Choroid plexus epithelial cell (primary cell): ENCODE data around the gene PNPLA6.

Experiments used
- DNase-seq: peaks from one replicate; pipeline ENCODE4 v3.0.0-alpha.2; 2010; ENCODE audit warnings: low read depth
- H3K4me3 ChIP-seq: 2 replicates; pipeline ENCODE4 v1.5.1; 2011; ENCODE audit warnings: low read depth, mild to moderate bottlenecking, control low read depth, low read length, moderate library complexity
- TF ChIP-seq, protein P1 (sequence below): conservative IDR thresholded peaks from 2 replicates; pipeline ENCODE4 v1.5.1; 2011; ENCODE audit warnings: low read depth, mild to moderate bottlenecking, control low read depth, inconsistent platforms, low read length, moderate library complexity

PNPLA6 gene

DNA sequence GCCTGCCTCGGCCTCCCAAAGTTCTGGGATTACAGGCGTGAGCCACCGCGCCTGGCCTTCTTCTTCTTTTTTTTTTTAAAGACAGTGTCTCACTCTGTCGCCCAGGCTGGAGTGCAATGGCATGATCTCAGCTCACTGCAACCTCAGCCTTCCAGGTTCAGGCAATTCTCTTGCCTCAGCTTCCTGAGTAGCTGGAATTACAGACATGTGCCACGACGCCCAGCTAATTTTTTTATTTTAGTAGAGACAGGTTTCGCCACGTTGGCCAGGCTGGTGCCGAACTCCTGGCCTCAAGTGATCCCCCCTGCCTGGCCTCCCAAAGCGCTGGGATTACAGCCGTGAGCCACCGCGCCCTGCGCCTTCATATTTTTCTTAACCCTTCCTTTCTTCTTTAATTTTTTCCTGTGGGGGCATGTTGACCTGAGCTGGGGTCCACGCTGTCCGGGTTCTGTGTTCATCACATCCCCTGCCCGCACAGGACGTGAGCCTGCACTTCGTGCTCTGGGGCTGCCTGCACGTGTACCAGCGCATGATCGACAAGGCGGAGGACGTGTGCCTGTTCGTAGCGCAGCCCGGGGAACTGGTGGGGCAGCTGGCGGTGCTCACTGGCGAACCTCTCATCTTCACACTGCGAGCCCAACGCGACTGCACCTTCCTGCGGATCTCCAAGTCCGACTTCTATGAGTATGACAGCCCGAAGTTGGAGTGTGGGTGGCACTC is 14.1 kb downstream of the PNPLA6 start:
- H3K4me3 ChIP-seq, result no peak overlapping the region
- TF ChIP-seq, protein P1, sequence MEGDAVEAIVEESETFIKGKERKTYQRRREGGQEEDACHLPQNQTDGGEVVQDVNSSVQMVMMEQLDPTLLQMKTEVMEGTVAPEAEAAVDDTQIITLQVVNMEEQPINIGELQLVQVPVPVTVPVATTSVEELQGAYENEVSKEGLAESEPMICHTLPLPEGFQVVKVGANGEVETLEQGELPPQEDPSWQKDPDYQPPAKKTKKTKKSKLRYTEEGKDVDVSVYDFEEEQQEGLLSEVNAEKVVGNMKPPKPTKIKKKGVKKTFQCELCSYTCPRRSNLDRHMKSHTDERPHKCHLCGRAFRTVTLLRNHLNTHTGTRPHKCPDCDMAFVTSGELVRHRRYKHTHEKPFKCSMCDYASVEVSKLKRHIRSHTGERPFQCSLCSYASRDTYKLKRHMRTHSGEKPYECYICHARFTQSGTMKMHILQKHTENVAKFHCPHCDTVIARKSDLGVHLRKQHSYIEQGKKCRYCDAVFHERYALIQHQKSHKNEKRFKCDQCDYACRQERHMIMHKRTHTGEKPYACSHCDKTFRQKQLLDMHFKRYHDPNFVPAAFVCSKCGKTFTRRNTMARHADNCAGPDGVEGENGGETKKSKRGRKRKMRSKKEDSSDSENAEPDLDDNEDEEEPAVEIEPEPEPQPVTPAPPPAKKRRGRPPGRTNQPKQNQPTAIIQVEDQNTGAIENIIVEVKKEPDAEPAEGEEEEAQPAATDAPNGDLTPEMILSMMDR, result no peak
- no peak for DNase-seq

DNA sequence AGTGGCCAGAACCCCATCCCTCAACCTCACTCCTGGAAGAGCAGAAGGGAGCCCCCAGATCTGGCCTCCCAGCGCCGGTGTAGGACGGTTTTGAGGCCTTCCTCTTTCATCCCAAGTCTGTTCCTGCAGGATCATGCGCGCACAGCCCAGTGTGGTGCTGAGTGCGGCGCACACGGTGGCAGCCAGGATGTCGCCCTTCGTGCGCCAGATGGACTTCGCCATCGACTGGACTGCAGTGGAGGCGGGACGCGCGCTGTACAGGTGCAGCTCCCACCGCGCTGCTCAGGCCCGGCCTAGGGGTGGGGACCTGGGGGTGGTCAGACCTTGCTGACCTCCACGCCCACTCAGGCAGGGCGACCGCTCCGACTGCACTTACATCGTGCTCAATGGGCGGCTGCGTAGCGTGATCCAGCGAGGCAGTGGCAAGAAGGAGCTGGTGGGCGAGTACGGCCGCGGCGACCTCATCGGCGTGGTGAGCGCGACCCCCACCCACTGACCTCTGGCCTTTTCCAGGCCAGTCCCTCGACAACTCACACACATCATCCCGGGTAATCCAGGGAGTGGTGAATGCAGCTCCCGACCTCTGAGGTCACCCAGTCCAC is 14.8 kb downstream of the PNPLA6 start:
- TF ChIP-seq, protein P1, result no peak
- no peak for DNase-seq
- H3K4me3 ChIP-seq, result no peak overlapping the region

DNA sequence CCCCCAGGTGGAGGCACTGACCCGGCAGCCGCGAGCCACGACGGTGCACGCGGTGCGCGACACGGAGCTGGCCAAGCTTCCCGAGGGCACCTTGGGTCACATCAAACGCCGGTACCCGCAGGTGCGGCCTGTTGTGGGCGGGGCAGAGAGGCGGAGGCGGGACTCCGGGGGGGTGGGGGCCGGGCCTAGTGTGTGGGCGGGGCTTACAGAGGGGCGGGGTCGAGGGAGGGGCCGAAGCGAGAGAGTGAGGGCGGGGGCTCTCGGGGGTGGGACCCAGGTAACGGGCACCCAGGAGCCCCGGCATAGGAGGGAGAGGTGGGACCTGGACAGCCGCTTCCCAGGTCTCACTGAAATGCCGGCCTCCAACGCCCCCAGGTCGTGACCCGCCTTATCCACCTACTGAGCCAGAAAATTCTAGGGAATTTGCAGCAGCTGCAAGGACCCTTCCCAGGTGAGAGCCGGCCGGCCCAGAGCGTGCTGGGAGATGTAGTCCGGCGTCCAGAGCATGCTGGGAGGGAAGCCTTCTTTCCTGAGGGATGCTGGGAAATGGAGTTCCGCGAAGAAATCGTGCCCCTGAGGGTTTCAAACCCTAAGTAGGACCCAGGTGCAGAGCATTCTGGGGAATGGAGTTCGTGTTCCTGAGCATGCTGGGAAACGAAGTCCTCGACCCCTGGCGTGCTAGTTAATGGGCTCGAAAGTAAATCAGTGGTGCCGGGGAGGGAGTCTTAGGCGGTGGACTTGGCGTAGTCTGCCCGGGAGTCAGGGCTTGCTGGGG is 15.7 kb downstream of the PNPLA6 start:
- TF ChIP-seq, protein P1, result no peak
- DNase-seq, result peak; percentile 85
- H3K4me3 ChIP-seq, result peak overlapping the region; percentile 50

DNA sequence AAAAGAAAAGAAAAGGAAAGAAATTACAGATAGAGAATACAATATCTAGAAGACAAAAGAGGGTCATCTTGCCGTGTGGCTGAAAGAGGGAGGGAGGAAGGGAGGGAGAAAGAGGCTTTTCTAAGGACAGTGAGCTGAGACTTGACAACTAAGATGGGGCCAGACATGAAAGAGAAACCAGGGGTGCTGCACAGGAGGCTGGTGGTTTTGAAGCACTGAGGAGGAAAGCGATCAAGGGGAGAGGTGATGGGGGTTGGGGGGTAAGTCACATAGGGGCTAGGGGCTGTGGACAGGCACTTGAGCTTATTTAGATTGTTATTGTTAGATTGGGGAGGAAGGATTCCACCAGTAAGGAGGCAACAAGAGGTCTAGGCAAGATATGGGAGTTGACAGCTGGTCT is 17.3 kb downstream of the PNPLA6 start:
- TF ChIP-seq, protein P1, result no peak

DNA sequence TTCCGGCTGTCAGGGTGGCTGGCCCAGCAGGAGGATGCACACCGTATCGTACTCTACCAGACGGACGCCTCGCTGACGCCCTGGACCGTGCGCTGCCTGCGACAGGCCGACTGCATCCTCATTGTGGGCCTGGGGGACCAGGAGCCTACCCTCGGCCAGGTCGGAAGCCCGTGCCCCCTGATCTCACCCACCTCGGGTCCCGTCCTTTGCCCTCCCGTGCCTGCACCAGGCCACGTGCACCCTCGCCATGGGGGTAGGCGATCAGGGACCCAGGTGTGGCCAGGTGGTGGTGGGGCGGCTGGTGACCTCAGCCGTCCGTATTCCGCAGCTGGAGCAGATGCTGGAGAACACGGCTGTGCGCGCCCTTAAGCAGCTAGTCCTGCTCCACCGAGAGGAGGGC is 19.0 kb downstream of the PNPLA6 start:
- DNase-seq, result no peak
- H3K4me3 ChIP-seq, result no peak overlapping the region
- TF ChIP-seq, protein P1, result no peak

More for the DNA sequence above, 17.3 kb downstream of the PNPLA6 start:
- no peak for DNase-seq
- no peak overlapping the region for H3K4me3 ChIP-seq

DNA sequence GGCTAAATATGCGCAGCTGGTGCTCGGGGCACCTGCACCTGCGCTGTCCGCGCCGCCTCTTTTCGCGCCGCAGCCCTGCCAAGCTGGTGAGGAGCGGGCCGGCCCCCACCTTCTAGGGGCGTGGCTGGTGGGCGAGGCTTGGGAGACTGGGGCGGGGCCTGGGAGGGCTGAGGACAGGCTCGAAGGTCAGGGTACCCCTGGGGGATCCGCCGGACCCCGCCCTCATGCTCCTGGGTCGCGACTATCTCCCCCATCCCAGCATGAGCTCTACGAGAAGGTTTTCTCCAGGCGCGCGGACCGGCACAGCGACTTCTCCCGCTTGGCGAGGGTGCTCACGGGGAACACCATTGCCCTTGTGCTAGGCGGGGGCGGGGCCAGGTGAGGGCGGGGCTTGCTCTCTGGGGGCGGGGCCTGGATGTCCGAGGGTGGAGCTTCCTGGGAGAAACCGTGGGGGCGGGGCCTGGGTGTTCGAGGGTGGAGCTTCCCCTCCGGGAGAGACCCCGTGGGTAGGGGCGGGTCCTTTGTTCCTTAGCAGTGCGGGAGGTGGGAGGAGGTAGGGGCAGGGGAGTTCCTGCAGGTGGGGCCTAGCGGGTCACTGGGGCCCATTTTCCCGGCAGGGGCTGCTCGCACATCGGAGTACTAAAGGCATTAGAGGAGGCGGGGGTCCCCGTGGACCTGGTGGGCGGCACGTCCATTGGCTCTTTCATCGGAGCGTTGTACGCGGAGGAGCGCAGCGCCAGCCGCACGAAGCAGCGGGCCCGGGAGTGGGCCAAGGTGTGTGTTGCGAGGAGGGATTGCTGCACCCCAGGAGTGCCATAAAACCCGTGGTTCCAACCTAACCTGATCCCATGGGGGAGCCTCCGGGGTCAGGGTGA is 19.7 kb downstream of the PNPLA6 start:
- DNase-seq, result no peak
- TF ChIP-seq, protein P1, result no peak
- H3K4me3 ChIP-seq, result no peak overlapping the region
